Jurkat, Clone E6-1 (cell line): Measurements from ENCODE around the gene PDLIM1. TPM values are rescaled to one million over a fixed set of nuclear protein-coding genes. Genes with fewer than 3 reads are reported as not detected.

Experiments used
- DNase-seq: peaks from one replicate; pipeline ENCODE4 v3.0.0-alpha.2; 2011; ENCODE audit warnings: low read depth, low spot score
- H3K4me3 ChIP-seq: 2 replicates; pipeline ENCODE4 v1.5.1; 2011; ENCODE audit warnings: mild to moderate bottlenecking, low read length, control low read depth, moderate library complexity
- polyA plus RNA-seq: library from polyadenylated mRNA; unstranded; fragments of >200 nt; gene quantifications from one replicate; pipeline ENCODE4 v1.2.1, GENCODE V29; 2012; ENCODE audit warnings: missing spikeins; ENCODE audit not compliant: insufficient read length, insufficient read depth

PDLIM1 gene
- polyA plus RNA-seq, result 145 TPM

GRCh38 chr10:95290461-95291364 is at the start of gene PDLIM1:
PDLIM1 (minus strand) TSS chr10:95291003; CDS start chr10:95290915, 88 bp downstream.
- H3K4me3 ChIP-seq, result peak within 1 kb of the TSS; percentile 69
- DNase-seq, result no peak

- no peak for DNase-seq
- H3K4me3 ChIP-seq, result no peak overlapping the region
These were observed 49.1 kb upstream of the PDLIM1 start for GRCh38 chr10:95339863-95340262.

- H3K4me3 ChIP-seq, result no peak overlapping the region
- DNase-seq, result no peak
These were observed 46.8 kb upstream of the PDLIM1 start for GRCh38 chr10:95337423-95338160.

- DNase-seq, result no peak
- H3K4me3 ChIP-seq, result no peak overlapping the region
These were observed 45.9 kb upstream of the PDLIM1 start for GRCh38 chr10:95336702-95337101.

GRCh38 chr10:95335933-95336699 is 45.3 kb upstream of the PDLIM1 start:
- DNase-seq, result no peak
- no peak overlapping the region for H3K4me3 ChIP-seq

- no peak for DNase-seq
- no peak overlapping the region for H3K4me3 ChIP-seq
These were observed 44.0 kb upstream of the PDLIM1 start for GRCh38 chr10:95334805-95335144.

GRCh38 chr10:95333997-95334804 is 43.4 kb upstream of the PDLIM1 start:
- no peak overlapping the region for H3K4me3 ChIP-seq
- no peak for DNase-seq

GRCh38 chr10:95332666-95333249 is 42.0 kb upstream of the PDLIM1 start:
- DNase-seq, result no peak
- H3K4me3 ChIP-seq, result no peak overlapping the region

GRCh38 chr10:95331596-95332130 is 40.9 kb upstream of the PDLIM1 start:
- H3K4me3 ChIP-seq, result no peak overlapping the region
- DNase-seq, result no peak

GRCh38 chr10:95330966-95331453 is 40.2 kb upstream of the PDLIM1 start:
- H3K4me3 ChIP-seq, result no peak overlapping the region
- DNase-seq, result no peak

GRCh38 chr10:95329296-95329695 is 38.5 kb upstream of the PDLIM1 start:
- no peak overlapping the region for H3K4me3 ChIP-seq
- no peak for DNase-seq

GRCh38 chr10:95328013-95328412 is 37.2 kb upstream of the PDLIM1 start:
- H3K4me3 ChIP-seq, result no peak overlapping the region
- no peak for DNase-seq

GRCh38 chr10:95327367-95327766 is 36.6 kb upstream of the PDLIM1 start:
- H3K4me3 ChIP-seq, result no peak overlapping the region
- DNase-seq, result no peak

GRCh38 chr10:95326396-95326795 is 35.6 kb upstream of the PDLIM1 start:
- no peak overlapping the region for H3K4me3 ChIP-seq
- no peak for DNase-seq

- no peak for DNase-seq
- no peak overlapping the region for H3K4me3 ChIP-seq
These were observed 35.1 kb upstream of the PDLIM1 start for GRCh38 chr10:95325863-95326262.

GRCh38 chr10:95324436-95325268 is 33.8 kb upstream of the PDLIM1 start:
- H3K4me3 ChIP-seq, result no peak overlapping the region
- DNase-seq, result no peak

GRCh38 chr10:95321554-95322301 is 30.9 kb upstream of the PDLIM1 start:
- DNase-seq, result no peak
- H3K4me3 ChIP-seq, result no peak overlapping the region
